Astrocyte of the spinal cord (primary cell): ENCODE measurements around the gene MYMX.

ENCODE experiments used
- DNase-seq: peaks from one replicate; pipeline ENCODE4 v3.0.0; 2011; ENCODE audit warnings: low read depth, low spot score
- H3K4me3 ChIP-seq: 2 replicates; pipeline ENCODE4 v1.5.1; 2011; ENCODE audit warnings: low read depth, mild to moderate bottlenecking, low read length, moderate library complexity
- CTCF ChIP-seq: IDR thresholded peaks from 2 replicates; pipeline ENCODE4 v1.5.1; 2012; ENCODE audit warnings: low read depth, mild to moderate bottlenecking, low read length, inconsistent platforms
- in situ Hi-C: cut with HindIII; loops from 2 replicates; pipeline ENCODE4 v1.10.0; 2017; ENCODE audit warnings: low sequenced_read_pairs

The MYMX gene

GRCh38 chr6:44223319-44224028 is 6.7 kb downstream of the MYMX start, which contains the start of gene SLC29A1:
SLC29A1 (plus strand) TSS chr6:44223595; CDS start chr6:44227314, 3,719 bp downstream.
- no peak for TF ChIP-seq CTCF
- in situ Hi-C loops: no loop called here
- H3K4me3 ChIP-seq: peak within 1 kb of the TSS; percentile 46
- peak; percentile 33 for DNase-seq

GRCh38 chr6:44224029-44224964 is 7.6 kb downstream of the MYMX start:
- H3K4me3 ChIP-seq: peak overlapping the region; percentile 46
- TF ChIP-seq CTCF: no peak
- no peak for DNase-seq
- in situ Hi-C loops: no loop called here

GRCh38 chr6:44224965-44225305 is 8.2 kb downstream of the MYMX start:
- TF ChIP-seq CTCF: no peak
- in situ Hi-C loops: no loop called here
- no peak overlapping the region for H3K4me3 ChIP-seq
- DNase-seq: no peak

- no peak overlapping the region for H3K4me3 ChIP-seq
- no peak for TF ChIP-seq CTCF
- in situ Hi-C loops: no loop called here
- no peak for DNase-seq
These were observed 9.0 kb downstream of the MYMX start for GRCh38 chr6:44225579-44226325.

GRCh38 chr6:44226368-44227147 is 9.8 kb downstream of the MYMX start:
- H3K4me3 ChIP-seq: no peak overlapping the region
- no peak for TF ChIP-seq CTCF
- no peak for DNase-seq
- in situ Hi-C loops: no loop called here
